Suppressor macrophage (primary cell): ENCODE data around the gene RBM26.
A peak's percentile ranks its signal among the peaks of the same experiment; 100 is the strongest.

Experiments
- DNase-seq, 4 experiments: peaks; one replicate each; pipeline ENCODE4 v3.0.0-alpha.2; 2020 to 2022
- total RNA-seq, 17 experiments: gene quantifications; one replicate each; lab custom pipeline; 2026; ENCODE audit warnings: mixed read lengths in 6 of 17, inconsistent platforms in 3 of 17; lab: John Stamatoyannopoulos, UW

The RBM26 gene
- 25.7 to 85.5 (median 47.5) reads per million in 17 experiments for total RNA-seq

DNA sequence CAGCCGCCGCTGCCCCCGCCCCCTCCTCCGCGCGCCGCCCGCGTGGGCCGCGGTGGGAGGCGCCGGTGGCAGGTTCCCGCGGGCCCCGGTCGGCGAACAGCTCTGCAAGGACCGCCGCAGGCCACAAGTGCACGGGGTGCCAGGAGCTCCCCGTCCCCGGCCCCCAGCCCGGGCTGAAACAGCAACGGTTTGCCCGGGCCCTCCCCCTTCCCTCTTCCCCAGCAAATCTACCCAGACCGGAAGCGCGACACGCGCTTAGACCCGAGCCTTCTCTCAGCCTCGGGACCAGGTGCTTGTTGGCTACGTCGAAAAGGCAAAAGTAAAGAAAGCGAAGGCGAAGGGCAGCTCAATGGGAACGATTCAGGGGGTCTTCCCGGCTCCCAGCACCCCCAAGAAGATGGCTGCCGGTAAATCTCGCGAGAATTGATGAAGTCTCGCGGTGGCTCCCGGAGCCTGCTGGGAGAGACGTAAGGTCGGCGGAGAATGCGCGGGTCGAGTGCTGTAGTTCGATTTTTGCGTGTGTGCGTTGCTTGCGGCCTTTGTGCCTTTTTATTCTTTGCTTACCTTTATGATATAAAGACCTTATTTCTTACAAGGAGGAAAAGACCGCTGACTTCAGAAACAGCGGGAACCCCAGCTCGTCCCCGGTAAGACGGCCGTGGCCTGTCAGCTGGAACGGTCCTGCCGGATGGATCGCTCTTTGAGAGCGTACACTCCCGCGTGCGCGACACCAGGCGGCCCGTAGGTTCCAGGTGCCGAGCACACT is at the start of gene RBM26:
RBM26 (minus strand) TSS at position 425 of the 766 bp plus-strand sequence. CDS start 481 bp downstream, outside the sequence.
- DNase-seq = peak; percentile 96 to 97 (median 97)

GRCh38 chr13:79455331-79455730 is 49.3 kb upstream of the RBM26 start:
- DNase-seq = no peak

- DNase-seq = no peak
These were observed 46.3 kb upstream of the RBM26 start for GRCh38 chr13:79452239-79452913.

GRCh38 chr13:79451500-79451962 is 45.5 kb upstream of the RBM26 start:
- peak; percentile 73 to 93 (median 84) for DNase-seq

GRCh38 chr13:79450110-79450509 is 44.1 kb upstream of the RBM26 start:
- DNase-seq = no peak

DNA sequence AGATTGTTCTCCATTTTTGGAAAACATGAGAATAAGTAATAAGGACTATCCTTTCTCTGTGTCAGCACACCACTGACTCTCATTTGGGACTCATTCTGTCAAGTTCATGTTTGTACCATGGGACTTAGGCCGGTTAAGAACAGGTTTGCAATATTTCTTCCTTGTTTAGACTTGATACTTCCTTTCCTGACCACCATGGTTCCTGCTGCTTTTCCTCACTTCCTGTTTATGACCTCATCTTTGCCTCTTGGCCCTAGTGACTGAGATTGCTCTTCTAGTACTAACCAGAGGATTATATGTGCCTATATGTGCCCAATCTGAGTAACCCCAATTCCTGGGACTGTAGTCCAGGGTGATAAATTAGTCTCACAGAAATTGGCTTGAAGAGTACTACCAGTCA is 42.4 kb upstream of the RBM26 start:
- peak; percentile 23 to 68 (median 44) for DNase-seq

GRCh38 chr13:79447741-79448140 is 41.7 kb upstream of the RBM26 start:
- DNase-seq = no peak

GRCh38 chr13:79447141-79447540 is 41.1 kb upstream of the RBM26 start:
- no peak for DNase-seq

DNA sequence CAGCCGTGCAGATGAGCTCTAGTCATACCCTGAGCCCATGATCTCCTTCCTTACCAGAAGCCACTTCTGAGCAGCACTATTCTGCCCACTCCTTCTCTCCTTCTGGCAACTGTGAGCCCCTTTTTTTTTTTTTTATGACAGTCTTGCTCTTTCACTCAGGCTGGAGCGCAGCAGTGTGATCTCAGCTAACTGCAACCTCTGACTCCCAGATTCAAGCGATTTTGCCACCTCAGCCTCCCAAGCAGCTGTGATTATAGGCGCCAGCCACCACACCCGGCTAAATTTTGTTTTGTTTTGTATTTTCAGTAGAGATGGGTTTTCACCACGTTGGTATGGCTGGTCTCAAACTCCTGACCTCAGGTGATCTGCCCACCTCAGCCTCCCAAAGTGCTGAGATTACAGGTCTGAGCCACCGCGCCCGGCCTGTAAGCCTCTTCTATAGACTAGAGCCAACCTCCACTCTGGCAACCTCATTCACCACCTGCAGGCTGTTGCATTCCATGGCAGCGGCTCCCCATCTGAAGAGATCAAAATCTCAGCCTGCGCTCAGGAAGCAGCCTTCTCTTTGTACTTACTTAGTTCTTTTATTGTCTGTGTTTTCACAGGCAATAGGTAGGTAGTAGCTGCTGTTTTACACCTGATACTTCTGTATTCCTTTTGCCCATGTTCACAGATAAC is 40.1 kb upstream of the RBM26 start:
- no peak for DNase-seq

DNA sequence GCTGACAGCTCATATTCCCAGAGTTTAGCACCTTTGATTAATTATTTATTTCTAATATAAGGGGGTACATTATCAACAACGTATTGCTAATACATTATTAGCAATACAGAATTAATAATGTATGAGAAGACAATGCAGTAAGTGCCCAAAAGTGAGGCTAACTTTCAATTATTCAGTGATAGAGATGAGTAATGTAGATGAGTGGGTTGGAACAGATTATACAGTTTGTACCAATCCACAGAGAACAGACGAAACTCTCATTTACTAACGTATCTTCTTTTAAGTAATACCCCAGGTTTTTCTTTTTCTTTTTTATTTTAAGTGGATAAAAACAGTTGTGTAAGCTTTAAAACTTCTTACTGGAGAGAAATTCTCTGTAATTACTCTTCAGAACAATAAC is 36.7 kb upstream of the RBM26 start:
- DNase-seq = no peak

DNA sequence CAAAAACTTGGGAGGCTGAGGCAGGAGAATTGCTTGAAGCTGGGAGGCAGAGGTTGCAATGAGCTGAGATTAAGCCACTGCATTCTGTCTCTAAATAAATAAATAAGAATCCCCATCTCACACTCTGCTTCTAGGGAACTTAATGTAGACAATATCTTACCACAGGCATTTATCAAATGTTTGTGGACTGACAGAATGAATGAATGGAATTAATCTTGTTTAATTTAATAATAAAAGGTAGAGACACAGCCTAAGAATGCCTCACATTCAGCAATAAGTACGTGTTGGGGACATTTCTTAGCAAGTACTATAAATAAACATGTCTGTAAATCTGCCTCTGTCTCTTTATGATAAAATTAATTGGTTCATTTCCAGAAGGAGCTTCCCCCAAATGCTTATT is 36.2 kb upstream of the RBM26 start:
- DNase-seq = no peak

- no peak for DNase-seq
These were observed 35.0 kb upstream of the RBM26 start for GRCh38 chr13:79440958-79441528.

DNA sequence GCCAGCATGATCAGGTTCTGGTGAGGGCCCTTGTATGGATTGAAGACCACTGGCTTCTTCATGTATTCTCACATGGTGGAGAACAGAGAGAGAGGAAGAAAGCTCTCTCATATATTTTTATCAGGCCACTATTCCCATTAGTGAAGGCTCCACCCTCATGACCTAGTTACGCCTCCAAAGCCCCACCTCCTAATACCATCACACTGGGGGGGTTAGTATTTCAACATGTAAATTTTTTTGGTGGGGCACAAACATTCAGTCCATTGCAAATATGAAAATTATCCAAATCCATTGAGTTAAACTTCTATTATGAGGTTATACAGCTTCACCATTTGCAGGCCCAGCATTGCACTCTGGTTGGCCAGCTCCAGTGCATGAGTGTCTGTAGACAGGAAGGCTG is 33.2 kb upstream of the RBM26 start:
- no peak for DNase-seq

GRCh38 chr13:79435561-79435990 is 29.5 kb upstream of the RBM26 start:
- no peak for DNase-seq

DNA sequence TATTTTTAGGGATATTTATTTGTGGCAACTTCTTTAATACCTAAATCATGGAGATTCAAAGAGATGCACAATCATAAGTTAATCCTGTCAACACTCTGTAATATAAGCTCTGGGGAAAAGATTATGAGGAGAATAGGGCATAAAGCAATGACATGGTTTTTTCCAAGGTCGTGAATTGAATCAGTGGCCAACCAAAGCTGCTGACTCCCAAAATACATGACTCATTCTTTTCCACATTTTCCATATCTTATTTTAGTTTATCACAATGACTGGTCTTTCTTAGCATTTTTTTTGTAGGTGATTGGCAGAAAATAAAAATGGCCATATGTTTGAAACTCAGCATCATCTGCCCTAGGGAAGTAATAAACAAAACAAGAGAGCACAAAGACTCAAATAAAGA is 28.5 kb upstream of the RBM26 start:
- no peak for DNase-seq

DNA sequence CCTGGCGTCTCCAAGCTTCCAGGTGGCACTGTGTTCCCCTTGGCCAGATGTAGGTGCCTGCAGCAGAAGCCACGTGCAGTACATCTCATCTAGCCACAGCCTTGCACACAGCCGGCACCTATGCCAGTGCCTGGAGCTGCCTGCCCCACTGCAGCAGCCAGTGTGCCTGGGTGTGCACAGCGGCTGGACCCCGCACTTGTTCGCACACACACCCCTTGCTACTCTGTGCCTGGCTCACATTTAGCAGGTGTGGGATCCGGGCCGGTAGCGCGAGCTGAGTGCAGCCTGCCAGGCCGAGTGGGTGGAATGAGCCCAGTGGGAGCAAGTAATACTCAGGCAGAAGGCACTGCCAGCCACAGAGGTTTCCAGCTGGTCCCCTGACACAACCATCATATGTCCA is 26.9 kb upstream of the RBM26 start:
- DNase-seq = no peak

DNA sequence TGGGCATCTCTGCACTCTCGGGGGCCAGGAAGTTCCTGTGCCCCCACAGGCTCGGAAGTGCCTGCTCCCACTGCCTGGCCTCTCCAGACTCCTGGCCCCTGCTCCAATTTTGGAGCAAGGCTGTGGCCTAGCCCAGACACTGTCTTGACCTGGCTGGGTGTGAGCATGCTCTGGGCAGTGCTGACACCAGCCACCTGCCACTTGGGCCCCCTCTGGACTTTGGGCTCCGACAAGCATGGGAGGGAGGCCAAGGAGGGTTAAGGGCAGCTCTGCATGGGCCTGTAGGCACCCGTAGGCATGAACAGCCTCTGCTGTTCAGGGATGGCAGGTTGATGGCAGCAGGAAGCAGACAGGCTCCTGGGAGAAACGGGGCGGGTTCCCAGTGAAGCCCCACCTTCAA is 26.0 kb upstream of the RBM26 start:
- no peak for DNase-seq

DNA sequence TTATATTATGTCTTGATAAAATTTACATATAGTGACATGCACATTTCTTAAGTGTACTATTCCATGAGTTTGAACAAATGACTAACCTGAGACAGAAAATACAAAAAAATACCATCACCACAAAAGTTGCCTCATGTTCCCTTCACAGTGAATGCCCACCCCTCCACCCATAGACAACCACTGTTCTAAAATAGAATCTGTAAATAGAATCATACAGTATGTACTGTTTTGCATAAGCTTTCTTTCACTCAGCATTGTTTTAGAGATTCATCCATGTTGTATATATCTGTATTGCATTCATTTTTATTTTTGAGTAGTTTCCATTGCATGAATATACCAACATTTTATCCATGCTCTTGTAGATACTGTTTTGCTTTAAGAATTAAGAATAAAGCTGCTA is 23.3 kb upstream of the RBM26 start:
- no peak for DNase-seq

- peak in 1 of 4 experiments; percentile 11 for DNase-seq
These were observed 21.8 kb upstream of the RBM26 start for GRCh38 chr13:79427883-79428282.

DNA sequence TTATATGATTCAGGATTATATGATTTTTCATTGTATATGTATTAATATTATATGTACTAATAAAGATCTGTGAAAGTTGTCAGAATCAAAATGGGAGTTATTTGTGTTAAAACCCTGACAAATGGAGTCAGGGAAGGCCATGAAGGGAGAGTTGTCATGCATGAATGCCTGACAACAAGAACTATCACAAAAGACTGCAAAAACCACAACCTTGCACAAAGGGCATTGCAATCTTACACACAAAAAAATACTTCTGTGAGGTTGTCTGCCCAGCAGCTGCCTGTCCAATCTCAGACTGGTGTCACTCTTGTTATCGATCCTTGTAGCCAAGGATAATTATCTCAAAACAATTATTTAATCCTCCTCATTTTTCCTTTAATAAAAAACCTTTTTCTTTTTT is 21.2 kb upstream of the RBM26 start:
- no peak for DNase-seq

DNA sequence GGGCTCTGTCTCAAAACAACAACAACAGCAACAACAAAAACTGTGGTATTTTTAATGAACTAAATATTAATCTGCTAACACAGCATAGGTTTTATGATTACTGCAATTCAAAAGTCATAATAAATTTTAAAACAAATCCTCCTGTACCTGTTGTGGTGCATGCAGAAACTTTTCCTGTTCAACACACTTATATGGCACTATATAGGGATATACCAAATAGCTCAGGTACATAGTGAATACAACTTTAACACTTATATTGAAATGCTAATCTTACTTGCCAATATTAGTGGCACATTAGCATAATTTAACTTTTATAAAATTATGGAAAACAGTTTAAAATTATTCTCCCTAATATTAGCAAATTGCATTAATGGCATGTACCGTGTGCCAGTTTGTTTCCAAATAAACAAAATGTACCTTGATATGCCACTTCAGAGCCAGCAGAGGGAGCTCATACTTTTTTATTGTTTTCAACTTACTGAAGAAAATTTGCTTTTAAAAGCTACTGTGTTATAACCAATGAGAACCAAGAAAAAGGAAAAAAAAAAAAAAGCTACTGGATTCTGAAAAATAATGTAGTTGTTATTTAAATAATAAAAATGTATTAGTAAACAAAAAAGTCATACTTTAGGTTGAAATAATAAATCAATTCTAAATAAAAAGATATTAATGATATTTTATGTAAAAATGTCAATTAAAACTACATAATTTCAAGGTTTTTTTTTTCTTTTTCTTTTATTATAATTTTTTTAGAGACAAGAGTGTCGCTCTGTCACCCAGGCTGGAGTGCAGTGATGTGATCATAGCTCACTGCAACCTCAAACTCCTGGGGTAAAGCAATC is 18.0 kb upstream of the RBM26 start:
- peak; percentile 15 to 77 (median 58) for DNase-seq

GRCh38 chr13:79423340-79423739 is 17.3 kb upstream of the RBM26 start:
- DNase-seq = no peak
